ENCODE data around the gene AGFG1.

DNA sequence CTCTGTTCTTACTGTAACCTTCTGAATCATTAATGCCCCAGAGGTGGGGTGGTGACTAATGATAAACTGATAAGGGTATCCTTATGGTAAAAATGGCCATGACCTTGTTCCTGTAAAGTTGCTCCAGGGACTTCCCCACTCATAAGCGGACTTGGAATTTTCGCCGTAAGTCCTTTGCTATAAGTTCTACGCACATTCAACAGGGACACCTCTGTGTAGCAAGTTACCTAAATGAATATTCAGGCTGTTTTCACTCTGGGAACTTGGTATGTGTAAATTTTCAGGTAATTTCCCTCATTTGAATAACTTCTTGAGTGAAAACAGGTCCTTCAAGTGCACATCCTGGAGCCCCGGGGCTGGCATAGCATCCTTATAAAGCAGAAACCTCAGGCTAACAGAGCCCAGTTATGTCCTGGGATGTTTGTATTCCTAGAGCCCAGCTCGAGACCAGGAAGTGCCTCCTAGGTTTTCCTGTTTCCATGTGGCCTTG, 9.4 kb upstream of the AGFG1 start:
- TF ChIP-seq ZNF274 (IDR thresholded peaks at IDR 0.05; ENCODE audit: low read depth, low read length) (no peak), SUZ12 (IDR thresholded peaks at IDR 0.05; ENCODE audit: extremely low read depth, insufficient read depth, insufficient read length) (no peak)
